HT1080 (cell line): ENCODE results near the gene ARX. TPM values are rescaled to one million over a fixed set of nuclear protein-coding genes. Genes with fewer than 3 reads are reported as not detected.

ENCODE experiments used
- small RNA-seq: library from RNA; depleted of rRNA; stranded (forward); fragments of <200 nt; gene quantifications from one replicate; pipeline ENCODE3, GENCODE V24; 2014
- total RNA-seq: library from RNA; depleted of rRNA; stranded (reverse); fragments of >200 nt; shearing (Covaris generic); gene quantifications from 2 replicates; pipeline ENCODE4 v1.2.3, GENCODE V29; 2014

ARX gene
- total RNA-seq, 1 experiment from 2014 or later: 0.03 TPM

Small RNA genes lying within 50 kb of the gene (small RNA-seq; reads per million reads assigned to genes)
- gene RN7SL91P: not detected
